ENCODE measurements around the gene ABCB8. TPM values are rescaled to one million over a fixed set of nuclear protein-coding genes. Genes with fewer than 3 reads are reported as not detected.
"Not testable (repeated sequence)": the region's sequence is repeated elsewhere in the genome, so short reads cannot be mapped to it uniquely, and the experiment has no call there.

The ABCB8 gene
- polyA plus RNA-seq, 1 donor, result 22.2 TPM

GRCh38 chr7:151014950-151015349, 13.3 kb upstream of the ABCB8 start:
- DNase-seq (ENCODE audit: low read depth), result no peak

GRCh38 chr7:151015967-151016366, 12.3 kb upstream of the ABCB8 start:
- no peak for DNase-seq (ENCODE audit: low read depth)

DNA sequence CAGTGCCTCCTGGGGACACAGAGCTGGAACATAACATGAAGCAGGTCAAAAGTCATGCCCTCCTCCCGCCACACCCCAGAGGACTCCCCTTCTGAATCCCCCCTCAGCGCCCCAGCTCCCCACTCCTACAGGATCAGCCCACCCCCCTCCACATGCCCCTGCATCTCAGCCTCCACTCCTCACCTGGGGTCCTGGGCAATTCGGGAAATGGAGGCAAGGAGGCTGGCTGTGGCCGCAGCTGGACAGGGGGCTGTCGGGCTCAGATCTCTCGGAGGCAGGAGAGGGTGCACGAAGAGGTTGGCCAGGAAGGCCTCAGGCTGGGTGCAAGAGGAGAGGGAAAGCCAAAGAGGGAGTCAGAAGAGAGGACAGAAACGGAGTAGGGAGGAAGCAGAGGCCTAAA, 11.7 kb upstream of the ABCB8 start:
- no peak for DNase-seq (ENCODE audit: low read depth)

DNA sequence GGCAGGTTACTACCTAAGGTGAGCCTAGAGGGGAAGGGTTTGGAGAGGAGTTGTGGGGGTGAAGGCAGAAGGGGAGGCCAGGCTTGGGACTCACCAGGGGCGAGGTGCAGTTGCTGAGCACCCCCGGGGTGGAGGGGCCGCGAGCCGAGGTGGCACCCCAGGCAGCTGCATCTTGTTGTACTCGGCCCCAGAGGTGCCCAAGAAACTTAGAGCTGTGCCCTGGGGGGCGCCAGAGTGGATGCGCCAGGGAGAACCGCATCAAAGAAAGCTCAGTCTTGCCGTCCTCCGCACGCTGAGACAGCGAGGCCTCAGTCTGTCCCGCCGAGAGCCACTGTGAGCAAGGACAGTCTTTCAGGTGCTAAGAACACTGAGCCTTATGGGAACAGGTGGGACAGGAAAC, 11.3 kb upstream of the ABCB8 start:
- no peak for DNase-seq (ENCODE audit: low read depth)

DNA sequence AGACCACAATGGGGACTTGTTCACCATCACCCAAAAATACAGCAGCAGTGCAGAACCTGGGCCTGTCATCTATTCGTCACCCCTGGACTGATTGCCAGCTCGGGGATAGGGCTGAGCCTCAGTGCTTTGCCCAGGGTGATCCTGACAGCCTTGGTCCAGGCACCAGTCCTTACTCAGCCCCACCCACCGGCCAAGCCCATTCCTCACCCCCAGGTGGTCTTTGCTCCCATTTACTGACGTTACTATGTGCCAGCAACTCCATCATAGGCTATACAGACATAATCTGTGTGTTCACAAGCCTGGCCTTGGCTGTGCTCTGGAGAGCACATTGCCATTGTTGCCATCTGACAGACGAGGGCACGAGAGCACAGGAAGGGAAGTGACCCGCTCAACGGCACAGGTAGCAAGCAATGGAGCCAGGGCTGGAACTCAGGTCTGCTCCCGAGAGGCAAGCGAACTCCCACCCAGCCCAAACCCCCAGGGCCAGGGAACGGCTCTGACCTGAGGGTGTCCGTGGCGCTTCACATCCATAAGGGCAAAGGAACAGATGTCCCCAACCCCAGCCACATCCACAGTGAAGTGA, 10.8 kb upstream of the ABCB8 start:
- no peak for DNase-seq (ENCODE audit: low read depth)

DNA sequence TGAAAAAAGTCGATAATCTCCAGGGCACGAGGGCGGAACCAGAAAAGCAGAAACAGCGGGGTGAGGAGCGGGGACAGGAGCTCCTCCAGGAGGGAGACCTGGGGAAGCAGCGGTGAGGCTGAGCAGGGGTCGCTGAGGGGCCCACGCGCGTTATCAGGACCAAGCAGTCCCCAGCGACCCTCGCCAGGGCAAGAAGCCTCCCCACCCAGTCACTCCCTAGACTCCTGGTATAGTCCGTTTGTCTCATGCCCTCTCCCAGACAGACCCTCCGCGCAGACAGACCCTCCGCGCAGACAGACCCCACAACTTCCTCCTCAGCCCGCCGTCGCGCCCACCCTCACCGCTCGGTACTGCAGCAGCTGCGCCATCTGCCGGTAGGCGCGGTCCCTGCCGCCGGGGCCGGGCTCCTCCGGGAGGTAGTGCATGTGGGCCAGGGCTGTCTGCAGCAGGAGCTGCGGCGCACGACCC, 10.3 kb upstream of the ABCB8 start:
- DNase-seq (ENCODE audit: low read depth), result no peak

GRCh38 chr7:151018421-151019129, 9.7 kb upstream of the ABCB8 start:
- DNase-seq (ENCODE audit: low read depth), result no peak

- DNase-seq (ENCODE audit: low read depth), result no peak
Observed at GRCh38 chr7:151019130-151019447, 9.2 kb upstream of the ABCB8 start.

DNA sequence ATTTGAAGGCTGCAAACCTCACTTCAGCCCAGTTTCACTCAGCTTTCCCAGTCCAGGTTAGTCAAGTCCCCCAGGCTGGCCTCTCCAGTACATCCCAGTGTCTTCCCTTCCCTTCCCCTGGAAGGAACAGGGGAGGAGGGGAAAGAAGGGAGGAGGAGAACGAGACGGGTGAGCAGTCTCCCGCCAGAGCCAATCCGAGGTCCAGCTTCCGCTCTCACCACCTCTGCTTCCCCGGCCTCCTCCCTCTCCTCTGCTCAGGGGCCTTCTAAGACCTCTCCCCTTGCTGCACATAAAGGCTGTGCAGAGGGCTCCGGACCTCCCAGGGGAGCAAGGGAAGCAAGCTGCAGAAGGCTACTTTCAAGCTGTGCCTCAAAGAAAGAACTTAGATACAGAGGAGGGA, 8.0 kb upstream of the ABCB8 start:
- no peak for DNase-seq (ENCODE audit: low read depth)

DNA sequence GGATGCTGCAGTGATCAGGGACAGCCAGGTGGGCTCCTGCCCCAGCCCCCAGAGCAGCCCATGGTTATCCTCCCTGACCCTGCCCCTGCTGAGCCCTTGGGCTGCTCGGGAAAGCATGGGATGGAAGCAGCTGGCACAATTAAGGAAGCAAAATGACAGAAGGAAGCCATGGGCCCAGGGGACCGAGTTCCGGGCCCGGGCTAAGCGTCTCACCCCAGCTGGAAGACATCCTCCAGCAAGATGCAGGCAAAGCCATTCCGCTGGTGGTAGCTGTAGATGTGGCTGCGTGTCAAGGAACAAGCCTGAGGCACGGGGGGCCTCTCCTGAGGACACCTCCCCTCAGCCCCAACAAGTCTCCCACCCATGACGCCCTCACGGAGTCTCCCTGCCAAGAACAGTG, 5.0 kb upstream of the ABCB8 start:
- DNase-seq (ENCODE audit: low read depth), result no peak

GRCh38 chr7:151024435-151025056, 3.7 kb upstream of the ABCB8 start, which contains the start of gene ATG9B:
ATG9B (minus strand) TSS chr7:151024494; CDS start chr7:151024423, 71 bp downstream.
- no peak for DNase-seq (ENCODE audit: low read depth)

- DNase-seq (ENCODE audit: low read depth), result no peak
Observed at GRCh38 chr7:151025924-151026671, 2.2 kb upstream of the ABCB8 start.

- not testable (repeated sequence) for DNase-seq (ENCODE audit: low read depth)
Observed at GRCh38 chr7:151026771-151027727, 1.2 kb upstream of the ABCB8 start.

DNA sequence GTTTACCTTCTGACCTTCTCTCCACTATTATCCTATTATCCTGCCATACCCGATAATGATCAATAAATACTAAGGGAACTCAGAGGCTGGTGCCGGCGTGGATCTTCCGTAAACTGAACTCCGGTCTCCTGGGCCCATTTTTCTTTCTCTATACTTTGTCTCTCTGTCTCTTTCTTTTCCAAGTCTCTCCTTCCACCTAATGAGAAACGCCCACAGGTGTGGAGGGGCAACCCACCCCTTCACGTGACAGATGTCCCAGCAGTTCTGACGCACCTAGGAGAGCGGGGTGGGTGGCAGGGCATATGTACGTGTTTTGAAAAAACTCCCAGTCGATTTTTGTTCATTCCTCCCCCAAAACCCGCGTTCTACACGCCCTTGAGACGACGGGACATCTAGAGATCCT, 521 bp upstream of the ABCB8 start:
- DNase-seq (ENCODE audit: low read depth), result not testable (repeated sequence)

- DNase-seq (ENCODE audit: low read depth), result no peak
Observed at GRCh38 chr7:151028948-151029501, 775 bp downstream of the ABCB8 start.

- no peak for DNase-seq (ENCODE audit: low read depth)
Observed at GRCh38 chr7:151031011-151031410, 2.8 kb downstream of the ABCB8 start.

DNA sequence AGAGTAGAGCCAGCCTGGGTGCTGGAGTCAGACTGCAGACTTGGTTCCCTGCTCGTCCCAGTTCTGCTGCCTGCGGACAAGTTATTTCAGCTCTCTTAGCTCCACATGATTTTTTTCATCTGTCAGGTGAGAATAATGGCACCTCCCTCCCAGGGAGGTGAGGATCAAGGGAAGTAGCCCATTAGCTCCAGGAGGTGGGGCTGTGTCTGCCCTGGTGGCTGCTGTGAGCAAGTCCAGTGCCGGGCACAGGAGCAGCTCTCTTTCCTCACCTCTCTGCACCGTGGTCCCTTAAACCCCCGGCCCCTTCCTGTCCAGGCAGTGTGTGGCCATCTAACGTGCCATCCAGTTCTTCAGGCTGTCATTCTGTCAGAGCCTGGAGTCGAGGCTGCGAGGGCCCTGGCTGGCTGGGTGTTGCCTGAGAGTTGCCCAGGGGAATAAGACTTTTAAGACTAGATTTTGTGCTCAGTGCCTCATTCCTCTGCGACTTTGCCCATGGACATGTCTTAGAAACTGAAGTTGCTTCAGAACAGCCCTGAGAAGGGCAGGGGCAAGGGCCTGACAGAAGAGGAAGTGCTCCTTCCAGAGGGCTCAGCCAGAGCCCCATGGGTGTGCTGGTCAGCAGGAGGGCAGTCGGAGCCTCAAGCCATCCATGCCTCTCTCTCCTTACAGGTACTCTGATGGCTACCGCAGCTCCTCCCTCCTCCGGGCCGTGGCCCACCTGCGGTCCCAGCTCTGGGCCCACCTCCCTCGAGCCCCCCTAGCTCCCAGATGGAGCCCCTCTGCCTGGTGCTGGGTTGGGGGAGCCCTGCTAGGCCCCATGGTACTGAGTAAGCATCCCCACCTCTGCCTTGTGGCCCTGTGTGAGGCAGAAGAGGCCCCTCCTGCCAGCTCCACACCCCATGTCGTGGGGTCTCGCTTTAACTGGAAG, 5.0 kb downstream of the ABCB8 start:
- no peak for DNase-seq (ENCODE audit: low read depth)

DNA sequence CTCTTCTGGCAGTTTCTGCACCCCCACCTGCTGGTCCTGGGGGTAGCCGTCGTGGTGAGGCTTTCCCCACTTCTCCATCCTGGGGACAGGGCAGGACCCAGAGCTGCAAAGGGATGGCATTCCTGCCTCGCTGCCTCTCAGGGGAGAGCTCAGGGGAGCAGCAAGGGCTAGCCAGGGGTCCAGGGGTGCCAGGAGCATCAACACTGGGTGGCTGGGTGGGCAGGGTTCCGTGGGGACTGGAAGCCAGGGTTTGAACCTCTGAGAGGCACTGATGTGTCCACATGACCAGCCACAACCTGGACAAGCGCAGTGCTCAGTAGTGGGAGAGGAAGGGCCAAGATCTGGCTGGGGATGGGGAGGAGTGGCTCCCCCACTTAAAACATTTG, 5.6 kb downstream of the ABCB8 start:
- DNase-seq (ENCODE audit: low read depth), result no peak

- no peak for DNase-seq (ENCODE audit: low read depth)
Observed at GRCh38 chr7:151034312-151035025, 6.2 kb downstream of the ABCB8 start.
